Non-pigmented ciliary epithelial cell (primary cell): Measurements from ENCODE around the gene RRP1B.
A peak's percentile ranks its signal among the peaks of the same experiment; 100 is the strongest.
"Not testable (repeated sequence)": the region's sequence is repeated elsewhere in the genome, so short reads cannot be mapped to it uniquely, and the experiment has no call there.

Source experiments
- DNase-seq: peaks from one replicate; pipeline ENCODE4 v3.0.0-alpha.2; 2010; ENCODE audit warnings: low read depth

RRP1B gene

GRCh38 chr21:43697758-43698643 lies 38.6 kb downstream of the RRP1B start:
- no peak for DNase-seq

- DNase-seq: not testable (repeated sequence)
Observed at GRCh38 chr21:43699492-43699777, 40.1 kb downstream of the RRP1B start.

- no peak for DNase-seq
Observed at GRCh38 chr21:43699933-43700599, 40.7 kb downstream of the RRP1B start.

GRCh38 chr21:43701936-43702784 lies 42.8 kb downstream of the RRP1B start:
- no peak for DNase-seq

GRCh38 chr21:43702785-43703034 lies 43.4 kb downstream of the RRP1B start:
- DNase-seq: no peak

GRCh38 chr21:43703035-43703880 lies 43.9 kb downstream of the RRP1B start:
- DNase-seq: peak; percentile 22

- DNase-seq: no peak
Observed at GRCh38 chr21:43707462-43707861, 48.1 kb downstream of the RRP1B start.

- no peak for DNase-seq
Observed at GRCh38 chr21:43708745-43709381, 49.5 kb downstream of the RRP1B start.

GRCh38 chr21:43712268-43712942 lies 53.0 kb downstream of the RRP1B start:
- DNase-seq: no peak

GRCh38 chr21:43713123-43713522 lies 53.8 kb downstream of the RRP1B start:
- DNase-seq: not testable (repeated sequence)

GRCh38 chr21:43716376-43717165 lies 57.2 kb downstream of the RRP1B start:
- DNase-seq: no peak

- no peak for DNase-seq
Observed at GRCh38 chr21:43717166-43717853, 58.0 kb downstream of the RRP1B start.

GRCh38 chr21:43717967-43718871 lies 58.9 kb downstream of the RRP1B start:
- no peak for DNase-seq

- no peak for DNase-seq
Observed at GRCh38 chr21:43718872-43719747, 59.8 kb downstream of the RRP1B start, which contains the start of gene PDXK. Gene PDXK (plus strand): TSS chr21:43719129. CDS start chr21:43719295, 166 bp downstream.

GRCh38 chr21:43719748-43720538 lies 60.6 kb downstream of the RRP1B start:
- DNase-seq: no peak

- no peak for DNase-seq
Observed at GRCh38 chr21:43720539-43721166, 61.3 kb downstream of the RRP1B start.
